NCI-H69 (cell line): Measurements from ENCODE around the gene HDC.

Experiments
- DNase-seq: peaks from one replicate; lab custom pipeline; 2025; lab: John Stamatoyannopoulos, UW

Gene HDC, protein sequence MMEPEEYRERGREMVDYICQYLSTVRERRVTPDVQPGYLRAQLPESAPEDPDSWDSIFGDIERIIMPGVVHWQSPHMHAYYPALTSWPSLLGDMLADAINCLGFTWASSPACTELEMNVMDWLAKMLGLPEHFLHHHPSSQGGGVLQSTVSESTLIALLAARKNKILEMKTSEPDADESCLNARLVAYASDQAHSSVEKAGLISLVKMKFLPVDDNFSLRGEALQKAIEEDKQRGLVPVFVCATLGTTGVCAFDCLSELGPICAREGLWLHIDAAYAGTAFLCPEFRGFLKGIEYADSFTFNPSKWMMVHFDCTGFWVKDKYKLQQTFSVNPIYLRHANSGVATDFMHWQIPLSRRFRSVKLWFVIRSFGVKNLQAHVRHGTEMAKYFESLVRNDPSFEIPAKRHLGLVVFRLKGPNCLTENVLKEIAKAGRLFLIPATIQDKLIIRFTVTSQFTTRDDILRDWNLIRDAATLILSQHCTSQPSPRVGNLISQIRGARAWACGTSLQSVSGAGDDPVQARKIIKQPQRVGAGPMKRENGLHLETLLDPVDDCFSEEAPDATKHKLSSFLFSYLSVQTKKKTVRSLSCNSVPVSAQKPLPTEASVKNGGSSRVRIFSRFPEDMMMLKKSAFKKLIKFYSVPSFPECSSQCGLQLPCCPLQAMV

DNA sequence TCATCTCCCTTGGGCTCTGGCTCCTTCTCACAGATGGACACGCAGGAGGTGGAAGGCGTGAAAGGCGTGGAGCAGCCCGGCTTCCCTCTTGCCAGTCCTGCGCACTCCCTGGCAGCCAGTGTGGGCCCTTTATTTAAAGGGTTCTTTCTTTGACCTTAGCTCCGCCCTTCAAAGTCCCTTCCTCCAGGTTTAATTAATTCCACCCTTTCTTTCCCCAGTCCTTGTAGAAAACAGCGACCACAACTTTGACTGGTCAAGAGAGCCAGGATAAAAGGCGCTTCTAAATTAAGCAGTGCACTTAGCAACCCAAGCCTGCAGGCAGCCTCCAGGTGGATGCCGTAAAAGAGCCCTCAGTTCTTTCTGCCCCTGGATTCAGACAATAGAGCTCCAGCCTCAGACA, at the start of gene HDC:
TSS of gene HDC (minus strand) at position 107 of the 400 bp plus-strand sequence. CDS start at position 4, 103 bp downstream.
- peak; percentile 29 for DNase-seq

GRCh38 chr15:50312636-50313035, 47.1 kb upstream of the HDC start:
- DNase-seq, result no peak

DNA sequence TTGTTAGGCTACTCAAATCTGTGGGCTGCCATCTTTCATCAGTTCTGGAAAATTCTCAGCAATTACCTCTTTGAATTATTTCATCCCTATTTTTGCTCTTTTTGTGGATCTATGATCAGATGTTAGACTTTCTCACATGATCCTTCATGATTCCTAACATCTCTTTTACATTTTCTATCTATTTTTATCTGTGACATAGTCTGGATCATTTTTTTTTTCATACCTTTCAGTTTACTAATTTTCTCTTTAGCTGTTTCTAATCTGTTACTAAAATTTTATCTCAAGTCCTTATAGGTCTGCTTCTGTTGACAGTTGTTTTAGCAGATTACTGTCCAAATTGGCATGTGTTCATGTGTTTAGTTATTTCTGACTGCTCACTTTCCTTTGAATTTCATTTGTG, 42.3 kb upstream of the HDC start:
- DNase-seq, result no peak

- DNase-seq, result no peak
These were observed 39.3 kb upstream of the HDC start for GRCh38 chr15:50304836-50305235.

- DNase-seq, result no peak
These were observed 37.1 kb upstream of the HDC start for GRCh38 chr15:50302581-50302980.

DNA sequence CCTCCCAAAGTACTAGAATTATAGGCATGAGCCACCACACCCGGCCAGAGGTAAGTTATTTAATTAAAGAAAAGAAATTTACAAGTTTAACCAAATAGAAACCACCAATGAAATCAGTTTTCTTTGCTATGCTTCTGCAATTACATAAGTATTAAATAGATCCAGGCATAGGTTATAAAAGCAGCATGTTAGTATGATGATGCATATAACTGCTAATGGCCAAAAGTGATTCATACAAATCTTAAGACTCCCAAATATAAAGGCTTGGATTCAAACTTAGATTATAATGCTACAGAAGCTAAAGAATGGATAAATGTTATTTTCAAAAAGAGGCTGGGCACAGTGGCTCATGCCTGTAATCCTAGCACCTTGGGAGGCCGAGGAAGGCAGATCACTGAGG, 32.8 kb upstream of the HDC start:
- DNase-seq, result no peak

GRCh38 chr15:50295966-50296365, 30.4 kb upstream of the HDC start:
- no peak for DNase-seq

DNA sequence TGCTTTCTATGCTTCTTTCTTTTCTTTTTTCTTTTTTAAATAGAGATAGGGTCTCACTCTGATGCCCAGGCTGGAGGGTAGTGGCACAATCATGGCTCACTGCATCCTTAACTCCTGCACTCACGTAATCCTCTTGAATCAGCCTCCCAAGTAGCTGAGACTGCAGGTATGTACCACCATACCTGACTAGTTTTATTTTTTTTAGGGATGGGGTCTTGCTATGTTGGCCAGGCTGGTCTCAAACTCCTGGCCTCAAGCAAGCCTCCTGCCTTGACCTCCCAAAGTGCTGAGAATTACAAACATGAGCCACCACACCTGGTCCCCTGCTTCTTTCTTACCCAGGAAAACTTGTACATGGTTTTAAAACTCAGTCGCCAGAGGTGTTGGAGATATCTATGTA, 24.2 kb upstream of the HDC start:
- no peak for DNase-seq

DNA sequence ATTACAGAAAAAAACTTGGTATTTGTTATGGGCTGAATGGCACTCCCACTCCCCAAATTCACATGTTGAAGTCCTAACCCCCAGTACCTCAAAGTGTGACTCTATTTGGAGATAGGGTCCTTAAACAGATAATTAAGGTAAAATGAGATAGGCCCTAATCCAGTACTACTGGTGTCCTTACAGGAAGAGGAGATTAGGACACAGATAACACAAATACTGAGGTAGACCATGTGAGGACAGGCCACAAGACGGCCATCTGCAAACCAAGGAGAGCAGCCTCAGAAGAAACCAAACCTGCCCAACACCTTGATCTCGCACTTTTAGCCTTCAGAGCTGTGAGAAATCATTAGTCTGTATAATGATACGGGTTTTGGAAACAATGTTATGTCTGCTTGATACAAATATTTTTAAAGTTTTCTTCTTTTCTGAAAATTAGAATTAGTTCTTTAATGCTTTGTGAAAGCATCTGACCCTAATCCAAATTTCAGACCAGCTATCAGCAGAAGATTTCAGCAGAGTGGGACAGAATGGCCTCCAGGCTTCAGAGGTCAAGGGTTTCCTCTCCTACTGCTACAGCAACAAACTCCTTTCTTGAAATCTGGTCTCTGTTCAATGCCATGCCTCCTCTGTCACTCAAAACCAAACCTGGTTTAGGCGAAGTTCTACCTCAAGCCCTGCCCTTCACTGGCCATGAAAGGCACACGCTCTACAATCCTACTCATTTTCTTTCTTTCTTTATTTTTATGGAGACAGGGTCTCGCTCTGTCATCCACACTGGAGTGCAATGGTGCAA, 22.0 kb upstream of the HDC start:
- no peak for DNase-seq

DNA sequence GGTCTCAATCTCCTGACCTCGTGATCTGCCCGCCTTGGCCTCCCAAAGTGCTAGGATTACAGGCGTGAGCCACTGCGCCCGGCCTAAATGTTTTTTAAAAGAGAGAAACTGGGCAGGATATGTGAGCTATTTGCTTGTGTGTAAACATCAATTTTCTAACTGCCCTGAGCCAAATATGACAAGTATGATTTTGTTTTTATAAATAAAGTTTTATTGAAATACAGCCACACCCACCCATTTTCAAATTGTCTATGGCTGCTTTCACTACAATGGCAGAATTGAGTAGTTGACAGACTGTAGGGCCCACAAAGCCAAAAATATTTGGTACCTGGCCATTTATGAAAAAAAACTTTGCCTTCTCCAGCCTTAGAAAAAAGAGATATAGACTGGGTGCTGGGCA, 15.9 kb upstream of the HDC start:
- DNase-seq, result no peak

DNA sequence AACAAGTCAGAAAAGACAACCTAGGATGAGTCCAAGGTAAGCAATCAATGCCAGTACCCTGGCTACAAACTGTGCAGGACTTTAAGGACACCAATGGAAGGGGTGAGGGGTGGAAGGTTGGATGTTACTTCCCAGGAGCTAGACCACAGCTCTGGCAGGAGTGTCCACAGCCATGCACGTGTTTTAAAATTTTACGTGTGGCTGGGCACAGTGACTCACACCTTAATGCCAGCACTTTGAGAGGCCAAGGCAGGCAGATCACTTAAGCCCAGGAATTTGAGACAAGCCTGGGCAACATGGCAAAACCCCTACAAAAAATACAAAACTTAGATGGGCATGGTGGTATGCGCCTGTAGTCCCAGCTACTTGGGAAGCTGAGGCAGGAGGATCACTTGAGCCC, 14.7 kb upstream of the HDC start:
- DNase-seq, result no peak

GRCh38 chr15:50278496-50278895, 13.0 kb upstream of the HDC start:
- DNase-seq, result no peak

DNA sequence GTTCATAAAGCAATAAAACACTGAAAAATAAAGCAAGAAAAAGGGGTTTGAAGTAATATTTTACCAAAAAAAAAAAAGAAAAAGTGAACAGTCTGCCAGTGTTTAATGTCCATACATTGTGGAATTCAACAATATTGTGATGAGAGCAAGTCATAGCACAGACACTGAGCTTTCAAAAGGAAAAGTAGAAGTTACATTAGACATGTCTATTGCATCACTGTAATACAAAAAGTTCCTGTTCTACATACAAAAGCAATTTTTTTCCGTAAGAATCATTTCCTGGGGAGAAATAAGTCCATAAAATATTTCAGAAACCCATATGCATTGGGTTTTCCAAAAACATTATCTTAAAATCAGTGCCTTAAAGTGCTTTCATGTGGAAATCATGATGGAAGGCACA, 11.8 kb upstream of the HDC start:
- no peak for DNase-seq

DNA sequence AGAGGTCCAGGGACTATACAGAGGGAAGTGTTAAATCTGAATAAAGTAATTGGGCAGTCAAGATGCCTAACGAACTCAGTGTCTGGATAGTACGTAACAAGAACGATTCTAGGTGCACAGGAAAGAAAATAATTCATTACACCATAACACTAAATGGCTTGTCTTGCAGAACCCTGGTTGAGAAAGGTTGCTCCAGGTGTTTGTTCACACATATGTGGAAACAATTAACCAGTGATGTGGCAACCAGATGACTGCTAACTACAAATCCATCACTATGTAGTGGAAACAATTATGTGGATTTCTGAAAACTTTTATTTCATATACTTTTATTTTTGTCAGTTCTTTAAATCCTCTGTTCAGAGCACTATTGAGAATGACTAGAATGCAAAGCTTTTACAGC, 10.4 kb upstream of the HDC start:
- no peak for DNase-seq

DNA sequence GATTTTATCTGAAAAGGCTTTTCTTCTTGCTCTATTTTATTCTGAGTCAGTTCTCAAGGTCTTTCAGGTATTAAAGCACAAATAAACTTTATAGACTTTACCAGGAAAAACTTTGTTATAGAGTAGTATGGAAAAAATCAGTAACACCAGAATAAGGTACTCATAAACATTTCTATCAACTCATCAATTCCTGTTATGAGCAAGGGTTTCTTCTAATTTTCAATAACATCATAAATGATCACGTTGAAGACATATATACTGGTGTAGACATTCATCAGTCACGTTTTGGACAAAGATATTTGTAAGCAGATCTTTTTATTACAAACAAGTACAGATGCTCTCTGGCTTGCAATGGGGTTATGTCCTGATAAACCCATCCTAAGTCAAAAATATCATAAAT, 9.6 kb upstream of the HDC start:
- DNase-seq, result no peak

DNA sequence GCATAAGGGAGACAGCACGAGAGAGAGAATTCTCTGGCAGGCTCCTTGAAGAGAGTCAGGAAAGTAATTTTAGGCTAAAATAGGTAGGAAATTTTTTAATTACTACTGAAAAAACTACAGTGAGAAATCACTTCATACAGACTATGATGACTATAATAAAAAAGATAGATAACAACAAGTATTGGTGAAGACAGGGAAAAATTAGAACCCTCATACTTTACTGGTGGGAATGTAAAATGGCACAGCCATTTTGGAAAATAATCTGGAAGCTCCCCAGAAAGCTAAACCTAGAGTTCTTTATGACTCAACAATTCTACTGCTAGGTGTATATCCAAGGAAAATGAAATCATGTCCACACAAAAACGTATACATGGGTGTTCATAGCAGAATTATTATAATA, 2.1 kb upstream of the HDC start:
- no peak for DNase-seq

GRCh38 chr15:50262533-50262932, 3.0 kb downstream of the HDC start:
- no peak for DNase-seq

DNA sequence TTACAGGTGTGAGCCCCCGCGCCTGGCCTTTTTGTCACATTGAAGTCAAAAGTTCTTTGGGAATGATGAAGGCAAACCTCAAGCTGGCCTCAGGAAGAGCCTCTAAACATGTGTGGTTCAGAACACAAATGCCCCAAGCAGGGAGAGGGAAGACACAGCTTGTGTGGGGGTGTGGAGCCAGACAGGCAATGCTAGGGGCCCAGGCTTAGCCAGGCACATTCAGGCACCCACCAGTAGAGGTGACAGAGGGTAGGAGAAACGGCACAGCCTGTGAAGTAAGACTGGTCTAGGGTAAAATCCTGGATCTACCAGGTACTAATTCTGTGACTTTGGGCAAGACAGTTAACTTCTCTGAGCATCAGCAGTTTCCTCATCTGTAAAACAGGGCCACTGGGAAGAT, 3.5 kb downstream of the HDC start:
- DNase-seq, result no peak

DNA sequence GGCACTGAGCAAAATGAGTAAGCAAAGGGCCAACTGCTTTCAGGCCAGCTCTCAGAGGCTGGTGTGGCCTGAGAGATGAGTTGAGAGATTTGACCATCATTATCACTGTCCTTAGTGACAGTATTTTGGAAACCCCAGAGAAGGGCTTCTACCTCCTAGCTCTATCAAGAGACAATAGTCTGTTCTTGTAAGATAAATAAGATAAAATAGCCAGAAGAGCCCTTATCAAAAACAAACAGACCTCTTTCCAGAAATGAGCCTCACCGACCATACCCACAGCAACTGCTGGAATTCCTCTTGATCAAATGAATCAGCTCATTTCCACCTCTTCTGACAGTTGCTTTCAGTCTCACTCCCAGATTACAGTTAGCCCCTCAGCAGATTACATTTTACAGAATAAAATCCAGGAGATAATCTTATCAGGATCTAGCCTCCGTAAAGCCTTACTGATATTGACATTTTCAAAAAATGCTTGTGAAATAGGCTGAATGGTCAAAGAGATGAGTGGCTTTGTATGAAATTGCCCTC, 4.5 kb downstream of the HDC start:
- no peak for DNase-seq

DNA sequence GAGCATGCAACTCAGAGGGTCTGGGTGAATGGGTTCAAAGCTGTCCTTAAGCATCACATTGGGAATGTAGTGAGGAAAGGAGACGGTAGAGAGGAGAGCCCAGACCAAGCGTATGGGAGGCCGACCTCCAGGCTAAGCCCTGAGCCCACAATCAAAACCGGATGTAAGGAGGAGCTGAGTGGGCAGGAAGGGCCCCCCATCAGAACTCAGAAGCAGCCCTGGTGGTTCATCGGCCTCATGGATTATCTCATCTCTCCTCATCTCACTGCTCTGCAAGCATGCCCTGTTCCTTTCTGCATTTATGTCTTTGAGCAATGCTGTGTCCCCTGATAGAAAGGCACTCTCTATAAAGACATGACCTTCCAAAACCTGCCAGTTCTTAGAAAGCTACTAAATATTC, 6.2 kb downstream of the HDC start:
- DNase-seq, result no peak

GRCh38 chr15:50257924-50258323, 7.6 kb downstream of the HDC start:
- DNase-seq, result no peak

DNA sequence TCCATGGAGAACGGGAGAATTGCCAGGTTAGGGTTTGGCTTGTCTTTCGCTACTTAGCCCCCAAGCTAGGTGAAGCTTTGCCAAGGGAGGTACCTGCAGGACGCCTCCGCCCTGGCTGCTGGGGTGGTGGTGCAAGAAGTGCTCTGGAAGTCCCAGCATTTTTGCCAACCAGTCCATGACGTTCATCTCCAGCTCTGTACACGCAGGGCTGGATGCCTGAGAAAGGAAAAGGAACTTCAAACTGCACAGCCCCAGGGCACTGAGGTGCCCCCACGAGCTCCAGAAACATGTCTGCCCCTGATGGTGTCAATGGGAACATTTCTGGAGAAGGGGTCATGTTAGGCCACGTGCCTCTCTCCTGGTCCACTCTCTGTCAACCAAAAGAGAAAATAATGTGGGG, 8.2 kb downstream of the HDC start:
- no peak for DNase-seq
